Measurements from ENCODE around the gene NME7.
"Not testable (repeated sequence)": the region's sequence is repeated elsewhere in the genome, so short reads cannot be mapped to it uniquely, and the experiment has no call there.

NME7 gene

GRCh38 chr1:169289016-169289415, 78.6 kb downstream of the NME7 start:
- no peak overlapping the region for H3K4me3 ChIP-seq (ENCODE audit: control insufficient read depth in 1 of 7, extremely low read depth in 1 of 7, insufficient read depth in 4 of 7, low read depth in 2 of 7, low read length in 6 of 7)
- no peaks in the 10 kb centered on the region for H3K27me3 ChIP-seq (replicated peaks in 2 of 5; ENCODE audit: control insufficient read depth in 4 of 5, insufficient read depth in 5 of 5, low read length in 4 of 5)
- H3K9me3 ChIP-seq (ENCODE audit: control extremely low read depth in 1 of 5, control insufficient read depth in 4 of 5, insufficient read depth in 2 of 5, low read depth in 1 of 5, low read length in 4 of 5): peaks cover 0 to 9% (median 0%) of the 10 kb centered on the region in 5 experiments
- no peak for DNase-seq
- peaks cover 0 to 7% (median 5%) of the 10 kb centered on the region in 4 experiments for H3K36me3 ChIP-seq (ENCODE audit: control insufficient read depth in 4 of 4, insufficient read depth in 4 of 4, low read length in 3 of 4)
- H3K27ac ChIP-seq (ENCODE audit: insufficient read depth in 1 of 2, low read depth in 1 of 2, low read length in 2 of 2, poor library complexity in 1 of 2, severe bottlenecking in 2 of 2): no peak overlapping the region
- whole genome bisulfite sequencing (ENCODE audit: insufficient coverage): 100% methylated on average over 1 of the region's 1 CpG
- H3K4me1 ChIP-seq (ENCODE audit: control extremely low read depth in 1 of 4, control insufficient read depth in 4 of 4, insufficient read depth in 4 of 4, low read length in 3 of 4): peaks cover 0 to 9% (median 2%) of the 10 kb centered on the region in 4 experiments
- CTCF ChIA-PET: no interaction called here
- POLR2A ChIA-PET: interaction anchor here (0.6 kb wide), 1 partner anchor 59 kb away, joined by 3 read pairs; no protein-coding TSS in a partner anchor

GRCh38 chr1:169288011-169288414, 79.6 kb downstream of the NME7 start:
- DNase-seq: peak in 1 of 3 donors; percentile 19
- WGBS (ENCODE audit: insufficient coverage): 60% methylated on average over 1 of the region's 1 CpG
- ChIA-PET POLR2A (no interaction called here), CTCF (interaction anchor here (1.2 kb wide), 1 partner anchor 41 kb away, joined by 3 read pairs; no protein-coding TSS in a partner anchor)
- peaks cover 0 to 8% (median 6%) of the 10 kb centered on the region in 4 experiments for H3K36me3 ChIP-seq (ENCODE audit: control insufficient read depth in 4 of 4, insufficient read depth in 4 of 4, low read length in 3 of 4)
- no peaks in the 10 kb centered on the region for H3K27me3 ChIP-seq (replicated peaks in 2 of 5; ENCODE audit: control insufficient read depth in 4 of 5, insufficient read depth in 5 of 5, low read length in 4 of 5)
- H3K4me1 ChIP-seq (ENCODE audit: control extremely low read depth in 1 of 4, control insufficient read depth in 4 of 4, insufficient read depth in 4 of 4, low read length in 3 of 4): peaks cover 0 to 9% (median 1%) of the 10 kb centered on the region in 4 experiments
- H3K27ac ChIP-seq (ENCODE audit: insufficient read depth in 1 of 2, low read depth in 1 of 2, low read length in 2 of 2, poor library complexity in 1 of 2, severe bottlenecking in 2 of 2): no peak overlapping the region
- no peak overlapping the region for H3K4me3 ChIP-seq (ENCODE audit: control insufficient read depth in 1 of 7, extremely low read depth in 1 of 7, insufficient read depth in 4 of 7, low read depth in 2 of 7, low read length in 6 of 7)
- H3K9me3 ChIP-seq (ENCODE audit: control extremely low read depth in 1 of 5, control insufficient read depth in 4 of 5, insufficient read depth in 2 of 5, low read depth in 1 of 5, low read length in 4 of 5): peaks cover 0 to 15% (median 0%) of the 10 kb centered on the region in 5 experiments

- Histone ChIP-seq H3K27me3 (replicated peaks in 2 of 5; ENCODE audit: control insufficient read depth in 4 of 5, insufficient read depth in 5 of 5, low read length in 4 of 5) (no peaks in the 10 kb centered on the region), H3K27ac (ENCODE audit: insufficient read depth in 1 of 2, low read depth in 1 of 2, low read length in 2 of 2, poor library complexity in 1 of 2, severe bottlenecking in 2 of 2) (no peak overlapping the region), H3K4me1 (ENCODE audit: control extremely low read depth in 1 of 4, control insufficient read depth in 4 of 4, insufficient read depth in 4 of 4, low read length in 3 of 4) (peaks cover 0 to 9% (median 1%) of the 10 kb centered on the region in 4 experiments), H3K36me3 (ENCODE audit: control insufficient read depth in 4 of 4, insufficient read depth in 4 of 4, low read length in 3 of 4) (peaks cover 0 to 8% (median 6%) of the 10 kb centered on the region in 4 experiments), H3K9me3 (ENCODE audit: control extremely low read depth in 1 of 5, control insufficient read depth in 4 of 5, insufficient read depth in 2 of 5, low read depth in 1 of 5, low read length in 4 of 5) (peaks cover 0 to 18% (median 0%) of the 10 kb centered on the region in 5 experiments), H3K4me3 (ENCODE audit: control insufficient read depth in 1 of 7, extremely low read depth in 1 of 7, insufficient read depth in 4 of 7, low read depth in 2 of 7, low read length in 6 of 7) (no peak overlapping the region)
- ChIA-PET CTCF (interaction anchor here (1.2 kb wide), 1 partner anchor 42 kb away, joined by 3 read pairs; no protein-coding TSS in a partner anchor), POLR2A (no interaction called here)
- peak in 1 of 3 donors; percentile 10 for DNase-seq
- no CpG with 5 or more reads among the region's 1 CpG for WGBS (ENCODE audit: insufficient coverage)
Observed at GRCh38 chr1:169287280-169287679, 80.3 kb downstream of the NME7 start.

DNA sequence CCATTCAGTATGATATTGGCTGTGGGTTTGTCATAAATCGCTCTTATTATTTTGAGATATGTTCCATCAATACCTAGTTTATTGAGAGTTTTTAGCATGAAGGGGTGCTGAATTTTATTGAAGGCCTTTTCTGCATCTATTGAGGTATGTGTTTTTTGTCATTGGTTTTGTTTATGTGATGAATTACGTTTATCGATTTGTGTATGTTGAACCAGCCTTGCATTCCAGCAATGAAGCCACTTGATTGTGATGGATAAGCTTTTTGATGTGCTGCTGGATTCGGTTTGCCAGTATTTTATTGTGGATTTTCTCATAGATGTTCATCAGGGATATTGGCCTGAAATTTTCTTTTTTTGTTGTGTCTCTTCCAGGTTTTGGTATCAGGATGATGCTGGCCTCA, 86.0 kb downstream of the NME7 start:
- H3K27me3 ChIP-seq (replicated peaks in 2 of 5; ENCODE audit: control insufficient read depth in 4 of 5, insufficient read depth in 5 of 5, low read length in 4 of 5); H3K27ac ChIP-seq (ENCODE audit: insufficient read depth in 1 of 2, low read depth in 1 of 2, low read length in 2 of 2, poor library complexity in 1 of 2, severe bottlenecking in 2 of 2); H3K4me3 ChIP-seq (ENCODE audit: control insufficient read depth in 1 of 7, extremely low read depth in 1 of 7, insufficient read depth in 4 of 7, low read depth in 2 of 7, low read length in 6 of 7); CTCF ChIA-PET; H3K36me3 ChIP-seq (ENCODE audit: control insufficient read depth in 4 of 4, insufficient read depth in 4 of 4, low read length in 3 of 4); POLR2A ChIA-PET; H3K4me1 ChIP-seq (ENCODE audit: control extremely low read depth in 1 of 4, control insufficient read depth in 4 of 4, insufficient read depth in 4 of 4, low read length in 3 of 4): not testable (repeated sequence)
- H3K9me3 ChIP-seq (ENCODE audit: control extremely low read depth in 1 of 5, control insufficient read depth in 4 of 5, insufficient read depth in 2 of 5, low read depth in 1 of 5, low read length in 4 of 5): peaks cover 0 to 23% (median 2%) of the 10 kb centered on the region in 5 experiments
- 100% methylated on average over 2 of the region's 4 CpGs for WGBS (ENCODE audit: insufficient coverage)
- DNase-seq: peak in 1 of 3 donors; percentile 19

DNA sequence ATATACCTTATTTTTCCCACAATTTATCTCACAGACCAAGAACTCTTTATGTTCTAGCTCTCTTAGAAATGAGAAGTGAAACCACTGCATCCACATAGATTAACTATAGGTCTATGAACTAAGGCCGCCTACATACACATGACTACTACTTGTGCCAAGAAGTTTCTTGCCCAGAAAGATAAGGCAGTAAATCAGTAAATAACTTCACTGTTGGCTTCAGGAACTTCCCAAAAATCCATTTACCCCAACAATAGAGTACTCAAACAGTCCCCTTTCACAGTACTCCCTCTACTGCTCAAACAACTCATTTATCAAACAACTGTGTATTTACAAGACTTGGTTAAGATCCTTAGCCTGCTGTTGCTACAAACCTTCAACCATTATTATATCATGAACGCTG, 96.5 kb downstream of the NME7 start:
- Histone ChIP-seq H3K27ac (ENCODE audit: insufficient read depth in 1 of 2, low read depth in 1 of 2, low read length in 2 of 2, poor library complexity in 1 of 2, severe bottlenecking in 2 of 2) (peak overlapping the region; percentile 12 to 65), H3K4me3 (ENCODE audit: control insufficient read depth in 1 of 7, extremely low read depth in 1 of 7, insufficient read depth in 4 of 7, low read depth in 2 of 7, low read length in 6 of 7) (peak overlapping the region in 1 of 7 experiments; percentile 51), H3K36me3 (ENCODE audit: control insufficient read depth in 4 of 4, insufficient read depth in 4 of 4, low read length in 3 of 4) (no peaks in the 10 kb centered on the region), H3K4me1 (ENCODE audit: control extremely low read depth in 1 of 4, control insufficient read depth in 4 of 4, insufficient read depth in 4 of 4, low read length in 3 of 4) (peaks cover 2 to 12% (median 8%) of the 10 kb centered on the region in 4 experiments), H3K27me3 (replicated peaks in 2 of 5; ENCODE audit: control insufficient read depth in 4 of 5, insufficient read depth in 5 of 5, low read length in 4 of 5) (no peaks in the 10 kb centered on the region), H3K9me3 (ENCODE audit: control extremely low read depth in 1 of 5, control insufficient read depth in 4 of 5, insufficient read depth in 2 of 5, low read depth in 1 of 5, low read length in 4 of 5) (no peaks in the 10 kb centered on the region)
- DNase-seq: peak in 1 of 3 donors; percentile 87
- ChIA-PET POLR2A (interaction anchor here (0.5 kb wide), 1 partner anchor 96 kb away, joined by 3 read pairs; no protein-coding TSS in a partner anchor), CTCF (interaction anchor here (0.9 to 2.1 kb wide), 7 partner anchors 10 to 77 kb away, joined by 3 to 8 read pairs (median 4); no protein-coding TSS in a partner anchor)
- WGBS (ENCODE audit: insufficient coverage): 6% methylated on average over 2 of the region's 2 CpGs

GRCh38 chr1:169266133-169266532, 101.5 kb downstream of the NME7 start:
- peaks cover 0 to 7% (median 4%) of the 10 kb centered on the region in 4 experiments for H3K36me3 ChIP-seq (ENCODE audit: control insufficient read depth in 4 of 4, insufficient read depth in 4 of 4, low read length in 3 of 4)
- WGBS (ENCODE audit: insufficient coverage): no CpG with 5 or more reads among the region's 1 CpG
- no peaks in the 10 kb centered on the region for H3K27me3 ChIP-seq (replicated peaks in 2 of 5; ENCODE audit: control insufficient read depth in 4 of 5, insufficient read depth in 5 of 5, low read length in 4 of 5)
- CTCF ChIA-PET: interaction anchor here (1.1 kb wide), 1 partner anchor 82 kb away, joined by 3 read pairs; no protein-coding TSS in a partner anchor
- H3K27ac ChIP-seq (ENCODE audit: insufficient read depth in 1 of 2, low read depth in 1 of 2, low read length in 2 of 2, poor library complexity in 1 of 2, severe bottlenecking in 2 of 2): no peak overlapping the region
- no peak for DNase-seq
- POLR2A ChIA-PET: no interaction called here
- no peak overlapping the region for H3K4me3 ChIP-seq (ENCODE audit: control insufficient read depth in 1 of 7, extremely low read depth in 1 of 7, insufficient read depth in 4 of 7, low read depth in 2 of 7, low read length in 6 of 7)
- H3K4me1 ChIP-seq (ENCODE audit: control extremely low read depth in 1 of 4, control insufficient read depth in 4 of 4, insufficient read depth in 4 of 4, low read length in 3 of 4): peaks cover 0 to 13% (median 6%) of the 10 kb centered on the region in 4 experiments
- peaks cover 0 to 21% (median 4%) of the 10 kb centered on the region in 5 experiments for H3K9me3 ChIP-seq (ENCODE audit: control extremely low read depth in 1 of 5, control insufficient read depth in 4 of 5, insufficient read depth in 2 of 5, low read depth in 1 of 5, low read length in 4 of 5)

DNA sequence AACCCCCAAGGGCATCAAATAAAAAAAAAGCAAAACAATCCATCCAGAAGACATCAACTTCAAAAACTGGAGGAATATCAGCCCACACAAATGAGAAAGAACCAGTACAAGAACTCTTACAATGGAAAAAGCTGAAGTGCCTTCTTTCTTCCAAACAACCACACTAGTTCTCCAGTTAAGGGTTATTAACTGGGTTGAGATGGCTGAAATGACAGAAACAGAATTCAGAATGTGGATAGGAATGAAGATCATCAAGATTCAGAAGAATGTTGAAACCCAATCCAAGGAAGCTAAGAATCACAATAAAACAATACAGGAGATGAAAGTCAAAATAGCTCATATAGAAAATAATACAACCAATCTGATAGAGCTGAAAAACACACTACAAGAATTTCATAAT, 104.5 kb downstream of the NME7 start:
- Histone ChIP-seq H3K27me3 (replicated peaks in 2 of 5; ENCODE audit: control insufficient read depth in 4 of 5, insufficient read depth in 5 of 5, low read length in 4 of 5) (no peaks in the 10 kb centered on the region), H3K27ac (ENCODE audit: insufficient read depth in 1 of 2, low read depth in 1 of 2, low read length in 2 of 2, poor library complexity in 1 of 2, severe bottlenecking in 2 of 2) (no peak overlapping the region), H3K4me1 (ENCODE audit: control extremely low read depth in 1 of 4, control insufficient read depth in 4 of 4, insufficient read depth in 4 of 4, low read length in 3 of 4) (peaks cover 0 to 29% (median 9%) of the 10 kb centered on the region in 4 experiments), H3K9me3 (ENCODE audit: control extremely low read depth in 1 of 5, control insufficient read depth in 4 of 5, insufficient read depth in 2 of 5, low read depth in 1 of 5, low read length in 4 of 5) (peaks cover 0 to 26% (median 4%) of the 10 kb centered on the region in 5 experiments), H3K36me3 (ENCODE audit: control insufficient read depth in 4 of 4, insufficient read depth in 4 of 4, low read length in 3 of 4) (peaks cover 0 to 8% (median 4%) of the 10 kb centered on the region in 4 experiments), H3K4me3 (ENCODE audit: control insufficient read depth in 1 of 7, extremely low read depth in 1 of 7, insufficient read depth in 4 of 7, low read depth in 2 of 7, low read length in 6 of 7) (no peak overlapping the region)
- CTCF ChIA-PET: interaction anchor here (0.7 kb wide), 1 partner anchor 659 kb away, joined by 3 read pairs; no protein-coding TSS in a partner anchor
- DNase-seq: no peak
- POLR2A ChIA-PET: no interaction called here

All from common myeloid progenitor, CD34-positive (primary cell).